ENCODE results near the gene TOMM70.
"Not testable (repeated sequence)": the region's sequence is repeated elsewhere in the genome, so short reads cannot be mapped to it uniquely, and the experiment has no call there.

The TOMM70 gene

GRCh38 chr3:100364421-100364820, 36.5 kb downstream of the TOMM70 start:
- Histone ChIP-seq H3K27me3 (ENCODE audit: control insufficient read depth in 1 of 2, insufficient read depth in 2 of 2, low read length in 2 of 2) (no peaks in the 10 kb centered on the region), H3K4me3 (ENCODE audit: low read length in 2 of 2) (no peak overlapping the region), H3K36me3 (ENCODE audit: control insufficient read depth in 2 of 2, insufficient read depth in 2 of 2, low read length in 2 of 2) (peaks cover 22 to 47% of the 10 kb centered on the region in 2 donors), H3K9me3 (ENCODE audit: control insufficient read depth in 2 of 2, low read length in 2 of 2) (no peaks in the 10 kb centered on the region), H3K4me1 (ENCODE audit: control insufficient read depth, insufficient read depth, low read length) (no peaks in the 10 kb centered on the region), H3K27ac (ENCODE audit: low read length) (no peak overlapping the region), H3K9ac (ENCODE audit: low read length in 2 of 2) (no peak overlapping the region)

- H3K27me3 ChIP-seq (ENCODE audit: control insufficient read depth in 1 of 2, insufficient read depth in 2 of 2, low read length in 2 of 2): no peaks in the 10 kb centered on the region
- H3K4me3 ChIP-seq (ENCODE audit: low read length in 2 of 2): no peak overlapping the region
- peaks cover 18 to 35% of the 10 kb centered on the region in 2 donors for H3K36me3 ChIP-seq (ENCODE audit: control insufficient read depth in 2 of 2, insufficient read depth in 2 of 2, low read length in 2 of 2)
- H3K27ac ChIP-seq (ENCODE audit: low read length): no peak overlapping the region
- no peaks in the 10 kb centered on the region for H3K4me1 ChIP-seq (ENCODE audit: control insufficient read depth, insufficient read depth, low read length)
- H3K9ac ChIP-seq (ENCODE audit: low read length in 2 of 2): no peak overlapping the region
- no peaks in the 10 kb centered on the region for H3K9me3 ChIP-seq (ENCODE audit: control insufficient read depth in 2 of 2, low read length in 2 of 2)
Measured at GRCh38 chr3:100361897-100362296, 39.0 kb downstream of the TOMM70 start.

DNA sequence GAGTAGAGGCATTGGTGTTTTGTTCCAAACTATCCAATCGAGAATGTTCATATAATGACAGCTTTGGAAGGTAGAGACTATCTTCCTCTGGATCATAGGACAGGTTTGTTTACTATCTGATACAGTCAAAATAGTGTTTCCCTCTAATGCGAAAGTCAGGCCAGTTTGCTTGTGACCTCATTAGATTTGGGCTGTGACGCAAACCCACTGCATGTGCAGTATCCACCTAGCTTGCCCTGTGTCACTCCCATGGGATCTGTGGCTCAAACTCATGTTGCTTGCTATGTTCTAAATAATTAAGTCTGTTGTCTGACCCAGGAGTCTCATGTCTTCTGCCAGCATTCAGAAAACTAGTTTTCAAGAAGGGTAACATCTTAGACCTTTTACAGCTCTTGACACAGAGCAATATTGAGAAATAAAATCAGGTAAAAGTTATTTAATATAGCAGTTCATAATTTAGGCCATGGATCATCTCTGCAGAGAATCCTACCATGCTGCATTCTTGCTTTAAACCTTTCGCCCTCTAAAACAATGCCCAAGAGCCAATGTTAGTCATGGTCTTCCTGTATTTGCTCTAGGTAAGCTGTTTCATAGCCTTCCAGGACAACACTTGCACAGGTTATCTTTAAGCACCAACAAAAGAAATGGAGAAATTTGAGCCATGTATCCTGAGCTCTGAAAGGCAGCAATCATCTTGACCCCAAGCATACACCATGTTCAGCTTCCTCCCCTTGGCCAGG, 40.0 kb downstream of the TOMM70 start:
- Histone ChIP-seq H3K4me1 (ENCODE audit: control insufficient read depth, insufficient read depth, low read length) (no peaks in the 10 kb centered on the region), H3K9me3 (ENCODE audit: control insufficient read depth in 2 of 2, low read length in 2 of 2) (no peaks in the 10 kb centered on the region), H3K9ac (ENCODE audit: low read length in 2 of 2) (no peak overlapping the region), H3K27me3 (ENCODE audit: control insufficient read depth in 1 of 2, insufficient read depth in 2 of 2, low read length in 2 of 2) (no peaks in the 10 kb centered on the region), H3K27ac (ENCODE audit: low read length) (no peak overlapping the region), H3K36me3 (ENCODE audit: control insufficient read depth in 2 of 2, insufficient read depth in 2 of 2, low read length in 2 of 2) (peaks cover 15 to 41% of the 10 kb centered on the region in 2 donors), H3K4me3 (ENCODE audit: low read length in 2 of 2) (no peak overlapping the region)

DNA sequence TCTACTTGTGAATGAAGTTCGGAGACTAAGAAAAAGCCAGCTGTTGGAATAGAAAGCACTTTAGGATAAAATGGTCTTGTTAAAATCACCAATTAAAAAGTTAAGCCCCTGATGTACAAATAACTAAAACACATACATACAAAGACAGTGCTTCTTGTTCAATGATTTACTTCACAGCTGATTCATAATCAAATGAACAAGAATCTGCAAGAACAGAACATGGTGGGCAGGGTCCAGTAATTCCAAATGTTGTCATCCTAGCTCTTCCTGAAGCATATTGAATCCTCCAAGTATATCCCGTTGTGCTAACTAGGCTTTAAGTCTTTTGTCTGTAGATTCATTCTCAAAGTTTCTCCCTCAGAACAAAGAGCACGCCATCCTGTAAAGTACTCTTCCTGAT, 41.9 kb downstream of the TOMM70 start:
- Histone ChIP-seq H3K36me3 (ENCODE audit: control insufficient read depth in 2 of 2, insufficient read depth in 2 of 2, low read length in 2 of 2) (peaks cover 26 to 35% of the 10 kb centered on the region in 2 donors), H3K27ac (ENCODE audit: low read length) (no peak overlapping the region), H3K4me1 (ENCODE audit: control insufficient read depth, insufficient read depth, low read length) (no peaks in the 10 kb centered on the region)

GRCh38 chr3:100358413-100358812, 42.5 kb downstream of the TOMM70 start:
- H3K36me3 ChIP-seq (ENCODE audit: control insufficient read depth in 2 of 2, insufficient read depth in 2 of 2, low read length in 2 of 2): peaks cover 28 to 32% of the 10 kb centered on the region in 2 donors
- H3K4me3 ChIP-seq (ENCODE audit: low read length in 2 of 2): no peak overlapping the region
- no peaks in the 10 kb centered on the region for H3K4me1 ChIP-seq (ENCODE audit: control insufficient read depth, insufficient read depth, low read length)
- H3K9me3 ChIP-seq (ENCODE audit: control insufficient read depth in 2 of 2, low read length in 2 of 2): no peaks in the 10 kb centered on the region
- no peak overlapping the region for H3K27ac ChIP-seq (ENCODE audit: low read length)
- H3K9ac ChIP-seq (ENCODE audit: low read length in 2 of 2): no peak overlapping the region
- no peaks in the 10 kb centered on the region for H3K27me3 ChIP-seq (ENCODE audit: control insufficient read depth in 1 of 2, insufficient read depth in 2 of 2, low read length in 2 of 2)

More for the DNA sequence above, 41.9 kb downstream of the TOMM70 start:
- no peak overlapping the region for H3K4me3 ChIP-seq (ENCODE audit: low read length in 2 of 2)
- H3K27me3 ChIP-seq (ENCODE audit: control insufficient read depth in 1 of 2, insufficient read depth in 2 of 2, low read length in 2 of 2): no peaks in the 10 kb centered on the region
- H3K9me3 ChIP-seq (ENCODE audit: control insufficient read depth in 2 of 2, low read length in 2 of 2): no peaks in the 10 kb centered on the region
- H3K9ac ChIP-seq (ENCODE audit: low read length in 2 of 2): no peak overlapping the region

GRCh38 chr3:100354850-100355249, 46.0 kb downstream of the TOMM70 start:
- peaks cover 35 to 41% of the 10 kb centered on the region in 2 donors for H3K36me3 ChIP-seq (ENCODE audit: control insufficient read depth in 2 of 2, insufficient read depth in 2 of 2, low read length in 2 of 2)
- H3K4me1 ChIP-seq (ENCODE audit: control insufficient read depth, insufficient read depth, low read length): no peaks in the 10 kb centered on the region
- no peak overlapping the region for H3K4me3 ChIP-seq (ENCODE audit: low read length in 2 of 2)
- no peak overlapping the region for H3K9ac ChIP-seq (ENCODE audit: low read length in 2 of 2)
- no peak overlapping the region for H3K27ac ChIP-seq (ENCODE audit: low read length)
- H3K9me3 ChIP-seq (ENCODE audit: control insufficient read depth in 2 of 2, low read length in 2 of 2): peaks cover 0 to 3% of the 10 kb centered on the region in 2 donors
- no peaks in the 10 kb centered on the region for H3K27me3 ChIP-seq (ENCODE audit: control insufficient read depth in 1 of 2, insufficient read depth in 2 of 2, low read length in 2 of 2)

DNA sequence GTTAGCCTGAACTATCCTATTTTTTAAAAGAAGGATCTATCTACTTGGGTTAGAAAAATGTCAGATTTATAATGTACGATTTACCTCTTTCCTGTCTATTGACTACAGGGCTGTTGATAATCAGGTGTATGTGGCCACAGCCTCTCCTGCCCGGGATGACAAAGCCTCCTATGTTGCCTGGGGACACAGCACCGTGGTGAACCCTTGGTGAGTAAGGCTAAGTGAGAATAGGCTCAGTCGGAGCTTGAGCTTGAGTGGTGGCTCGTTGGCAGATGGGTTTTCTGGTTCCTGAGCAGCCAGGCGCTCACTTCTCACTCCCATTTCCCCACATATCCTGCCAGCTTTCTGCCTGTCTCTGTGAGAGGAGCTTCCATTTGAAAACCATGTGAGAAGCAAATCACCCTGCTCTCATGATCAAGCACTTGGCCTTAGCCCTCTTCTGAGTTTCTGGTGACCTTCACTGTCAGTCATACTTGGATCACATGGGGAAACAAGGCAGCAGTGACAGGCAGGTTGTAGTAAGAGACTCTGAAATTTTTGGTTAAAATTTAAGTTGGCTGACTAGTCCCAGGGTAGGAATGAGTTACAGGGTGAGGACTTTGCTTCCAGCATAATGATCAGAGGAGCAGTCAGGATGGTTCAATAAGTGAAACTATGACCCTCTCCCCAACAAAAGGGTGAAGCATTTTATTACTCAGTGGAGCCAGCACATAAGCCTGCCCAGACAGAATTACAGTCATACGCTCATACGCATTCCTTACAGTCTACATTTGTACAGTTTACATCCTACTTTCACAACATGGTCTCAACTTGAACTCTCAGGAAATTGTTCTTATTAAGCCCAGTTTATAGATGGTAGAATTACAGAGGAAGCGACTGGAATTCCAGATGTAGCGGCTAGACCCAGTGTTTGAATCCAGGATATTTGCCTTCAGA, 48.3 kb downstream of the TOMM70 start:
- Histone ChIP-seq H3K9me3 (ENCODE audit: control insufficient read depth in 2 of 2, low read length in 2 of 2) (peaks cover 0 to 3% of the 10 kb centered on the region in 2 donors), H3K36me3 (ENCODE audit: control insufficient read depth in 2 of 2, insufficient read depth in 2 of 2, low read length in 2 of 2) (peaks cover 46 to 54% of the 10 kb centered on the region in 2 donors), H3K4me3 (ENCODE audit: low read length in 2 of 2) (no peak overlapping the region), H3K9ac (ENCODE audit: low read length in 2 of 2) (no peak overlapping the region), H3K27ac (ENCODE audit: low read length) (no peak overlapping the region), H3K27me3 (ENCODE audit: control insufficient read depth in 1 of 2, insufficient read depth in 2 of 2, low read length in 2 of 2) (no peaks in the 10 kb centered on the region), H3K4me1 (ENCODE audit: control insufficient read depth, insufficient read depth, low read length) (no peaks in the 10 kb centered on the region)

GRCh38 chr3:100351770-100352169, 49.1 kb downstream of the TOMM70 start:
- H3K27ac ChIP-seq (ENCODE audit: low read length); H3K9ac ChIP-seq (ENCODE audit: low read length in 2 of 2); H3K9me3 ChIP-seq (ENCODE audit: control insufficient read depth in 2 of 2, low read length in 2 of 2); H3K4me1 ChIP-seq (ENCODE audit: control insufficient read depth, insufficient read depth, low read length); H3K4me3 ChIP-seq (ENCODE audit: low read length in 2 of 2); H3K27me3 ChIP-seq (ENCODE audit: control insufficient read depth in 1 of 2, insufficient read depth in 2 of 2, low read length in 2 of 2): not testable (repeated sequence)
- peaks cover 47 to 51% of the 10 kb centered on the region in 2 donors for H3K36me3 ChIP-seq (ENCODE audit: control insufficient read depth in 2 of 2, insufficient read depth in 2 of 2, low read length in 2 of 2)

GRCh38 chr3:100348727-100349126, 52.2 kb downstream of the TOMM70 start:
- H3K4me3 ChIP-seq (ENCODE audit: low read length in 2 of 2): no peak overlapping the region
- peaks cover 0 to 3% of the 10 kb centered on the region in 2 donors for H3K9me3 ChIP-seq (ENCODE audit: control insufficient read depth in 2 of 2, low read length in 2 of 2)
- H3K27me3 ChIP-seq (ENCODE audit: control insufficient read depth in 1 of 2, insufficient read depth in 2 of 2, low read length in 2 of 2): no peaks in the 10 kb centered on the region
- H3K4me1 ChIP-seq (ENCODE audit: control insufficient read depth, insufficient read depth, low read length): no peaks in the 10 kb centered on the region
- no peak overlapping the region for H3K27ac ChIP-seq (ENCODE audit: low read length)
- H3K9ac ChIP-seq (ENCODE audit: low read length in 2 of 2): no peak overlapping the region
- peaks cover 45 to 53% of the 10 kb centered on the region in 2 donors for H3K36me3 ChIP-seq (ENCODE audit: control insufficient read depth in 2 of 2, insufficient read depth in 2 of 2, low read length in 2 of 2)

- Histone ChIP-seq H3K9ac (ENCODE audit: low read length in 2 of 2) (no peak overlapping the region), H3K27me3 (ENCODE audit: control insufficient read depth in 1 of 2, insufficient read depth in 2 of 2, low read length in 2 of 2) (no peaks in the 10 kb centered on the region), H3K36me3 (ENCODE audit: control insufficient read depth in 2 of 2, insufficient read depth in 2 of 2, low read length in 2 of 2) (peaks cover 18 to 21% of the 10 kb centered on the region in 2 donors), H3K9me3 (ENCODE audit: control insufficient read depth in 2 of 2, low read length in 2 of 2) (no peaks in the 10 kb centered on the region), H3K4me3 (ENCODE audit: low read length in 2 of 2) (no peak overlapping the region), H3K27ac (ENCODE audit: low read length) (no peak overlapping the region), H3K4me1 (ENCODE audit: control insufficient read depth, insufficient read depth, low read length) (peaks cover 5% of the 10 kb centered on the region)
Measured at GRCh38 chr3:100340527-100340926, 60.4 kb downstream of the TOMM70 start.

Measured in stomach smooth muscle (tissue), 2 donors.